WTC11 (cell line): ENCODE measurements around the gene CTXN1. TPM values are rescaled to one million over a fixed set of nuclear protein-coding genes. Genes with fewer than 3 reads are reported as not detected.

Experiments
- ATAC-seq: fragments of 200-7000 bp; cut with Tn5 transposase; 2 replicates; pipeline ENCODE4 v1.10.0; 2021; ENCODE audit warnings: mild to moderate bottlenecking, moderate library complexity
- CTCF ChIA-PET: fragments of 300-600 bp; sonication (Branson Sonifier 250); formaldehyde crosslinking; loops from one replicate; lab custom pipeline; 2021; ENCODE audit warnings: antibody characterized with exemption; lab: Charles Lee
- POLR2A ChIA-PET: fragments of 350-600 bp; sonication (Branson Sonifier 250); formaldehyde crosslinking; loops from one replicate; lab custom pipeline; 2021; ENCODE audit warnings: antibody characterized with exemption; lab: Charles Lee
- DNase-seq: peaks from one replicate; pipeline ENCODE4 v3.0.0; 2021; ENCODE audit warnings: low spot score
- H3K27ac Mint-ChIP-seq: 2 replicates; pipeline ENCODE4 v1.8.0; 2021; ENCODE audit warnings: mixed read lengths
- H3K27me3 Mint-ChIP-seq: 2 replicates; pipeline ENCODE4 v1.8.0; 2021; ENCODE audit warnings: low read depth, mild to moderate bottlenecking, moderate library complexity, mixed read lengths
- H3K36me3 Mint-ChIP-seq: 2 replicates; pipeline ENCODE4 v1.8.0; 2021; ENCODE audit warnings: mixed read lengths
- H3K4me1 Mint-ChIP-seq: 2 replicates; pipeline ENCODE4 v1.8.0; 2022; ENCODE audit warnings: mixed read lengths
- H3K4me3 Mint-ChIP-seq: 2 replicates; pipeline ENCODE4 v1.8.0; 2021; ENCODE audit warnings: mild to moderate bottlenecking, moderate library complexity, mixed read lengths
- H3K9me3 Mint-ChIP-seq: 2 replicates; pipeline ENCODE4 v1.8.0; 2021; ENCODE audit warnings: mixed read lengths
- CBFB ChIP-seq: sonication (generic); formaldehyde crosslinking; IDR thresholded peaks from 2 replicates; pipeline ENCODE4 v1.8.1; 2022; ENCODE audit warnings: mild to moderate bottlenecking, low read depth, missing genetic modification reagents
- CREB1 ChIP-seq: sonication (generic); formaldehyde crosslinking; IDR thresholded peaks from 2 replicates; pipeline ENCODE4 v1.8.0; 2023; ENCODE audit warnings: mild to moderate bottlenecking, missing genetic modification reagents
- E2F4 ChIP-seq: sonication (generic); formaldehyde crosslinking; IDR thresholded peaks from 2 replicates; pipeline ENCODE4 v1.8.1; 2022; ENCODE audit warnings: low read depth, mild to moderate bottlenecking, moderate library complexity, missing genetic modification reagents, borderline replicate concordance
- EMX1 ChIP-seq: fragments of 250-450 bp; sonication (Bioruptor Pico); IDR thresholded peaks from 2 replicates; pipeline ENCODE4 v1.8.0; 2021; ENCODE audit warnings: mild to moderate bottlenecking
- ETV6 ChIP-seq: sonication (generic); formaldehyde crosslinking; IDR thresholded peaks from 2 replicates; pipeline ENCODE4 v1.8.1; 2022; ENCODE audit warnings: mild to moderate bottlenecking, missing genetic modification reagents
- FOXP1 ChIP-seq: sonication (generic); formaldehyde crosslinking; IDR thresholded peaks from 2 replicates; pipeline ENCODE4 v1.8.0; 2022; ENCODE audit warnings: missing genetic modification reagents, mild to moderate bottlenecking, moderate library complexity, borderline replicate concordance
- GTF2I ChIP-seq: fragments of 250-450 bp; sonication (Bioruptor Pico); conservative IDR thresholded peaks from 2 replicates; pipeline ENCODE4 v1.4.0; 2021; ENCODE audit warnings: mild to moderate bottlenecking
- IRF2 ChIP-seq: sonication (generic); formaldehyde crosslinking; IDR thresholded peaks from 2 replicates; pipeline ENCODE4 v1.8.0; 2022; ENCODE audit warnings: low read depth, missing genetic modification reagents, borderline replicate concordance
- JAZF1 ChIP-seq: fragments of 250-450 bp; sonication (Bioruptor Pico); IDR thresholded peaks from 2 replicates; pipeline ENCODE4 v1.9.0; 2021; ENCODE audit warnings: moderate library complexity, mild to moderate bottlenecking, inconsistent platforms
- JUN ChIP-seq: sonication (generic); formaldehyde crosslinking; IDR thresholded peaks from 2 replicates; pipeline ENCODE4 v1.8.0; 2023; ENCODE audit warnings: mild to moderate bottlenecking, missing genetic modification reagents
- NFATC4 ChIP-seq: fragments of 250-450 bp; sonication (Bioruptor Pico); IDR thresholded peaks from 2 replicates; pipeline ENCODE4 v1.9.0; 2021; ENCODE audit warnings: mild to moderate bottlenecking
- NFE2L1 ChIP-seq: sonication (generic); formaldehyde crosslinking; IDR thresholded peaks from 2 replicates; pipeline ENCODE4 v1.8.1; 2023; ENCODE audit warnings: missing genetic modification reagents
- PRDM15 ChIP-seq: sonication (generic); formaldehyde crosslinking; IDR thresholded peaks from 2 replicates; pipeline ENCODE4 v1.8.0; 2022; ENCODE audit warnings: missing genetic modification reagents
- PRRX2 ChIP-seq: fragments of 250-450 bp; sonication (Bioruptor Pico); IDR thresholded peaks from 2 replicates; pipeline ENCODE4 v1.8.0; 2021; ENCODE audit warnings: mild to moderate bottlenecking
- RORB ChIP-seq: fragments of 250-450 bp; sonication (Bioruptor Pico); IDR thresholded peaks from 2 replicates; pipeline ENCODE4 v1.9.0; 2021; ENCODE audit warnings: mild to moderate bottlenecking
- SP1 ChIP-seq: sonication (generic); formaldehyde crosslinking; conservative IDR thresholded peaks from 2 replicates; pipeline ENCODE4 v1.8.1; 2022; ENCODE audit warnings: missing genetic modification reagents
- TEAD4 ChIP-seq: sonication (generic); formaldehyde crosslinking; IDR thresholded peaks from 2 replicates; pipeline ENCODE4 v1.8.0; 2022; ENCODE audit warnings: mild to moderate bottlenecking, missing genetic modification reagents
- USF1 ChIP-seq: sonication (generic); formaldehyde crosslinking; IDR thresholded peaks from 2 replicates; pipeline ENCODE4 v1.8.0; 2022; ENCODE audit warnings: mild to moderate bottlenecking, missing genetic modification reagents
- ZMAT4 ChIP-seq: fragments of 250-450 bp; sonication (Bioruptor Pico); IDR thresholded peaks from 2 replicates; pipeline ENCODE4 v1.9.0; 2021; ENCODE audit warnings: mild to moderate bottlenecking
- ZNF121 ChIP-seq: sonication (generic); formaldehyde crosslinking; IDR thresholded peaks from 2 replicates; pipeline ENCODE4 v1.8.0; 2023; ENCODE audit warnings: missing genetic modification reagents
- ZNF671 ChIP-seq: fragments of 250-450 bp; sonication (Bioruptor Pico); IDR thresholded peaks from 2 replicates; pipeline ENCODE4 v1.8.0; 2021; ENCODE audit warnings: mild to moderate bottlenecking
- total RNA-seq: library from RNA; stranded (reverse); gene quantifications from 3 replicates; pipeline ENCODE4 v1.2.3, GENCODE V29; 2021
- TF ChIP-seq, protein P1 (sequence below): sonication (generic); formaldehyde crosslinking; IDR thresholded peaks from 2 replicates; pipeline ENCODE4 v1.8.0; 2022; ENCODE audit warnings: mild to moderate bottlenecking, missing genetic modification reagents
- TF ChIP-seq, protein P2 (sequence below): sonication (generic); formaldehyde crosslinking; IDR thresholded peaks from 2 replicates; pipeline ENCODE4 v1.8.1; 2022; ENCODE audit warnings: mild to moderate bottlenecking, missing genetic modification reagents, moderate library complexity, borderline replicate concordance

Gene CTXN1
- total RNA-seq, 1 experiment from 2014 or later = 48.2 TPM

DNA sequence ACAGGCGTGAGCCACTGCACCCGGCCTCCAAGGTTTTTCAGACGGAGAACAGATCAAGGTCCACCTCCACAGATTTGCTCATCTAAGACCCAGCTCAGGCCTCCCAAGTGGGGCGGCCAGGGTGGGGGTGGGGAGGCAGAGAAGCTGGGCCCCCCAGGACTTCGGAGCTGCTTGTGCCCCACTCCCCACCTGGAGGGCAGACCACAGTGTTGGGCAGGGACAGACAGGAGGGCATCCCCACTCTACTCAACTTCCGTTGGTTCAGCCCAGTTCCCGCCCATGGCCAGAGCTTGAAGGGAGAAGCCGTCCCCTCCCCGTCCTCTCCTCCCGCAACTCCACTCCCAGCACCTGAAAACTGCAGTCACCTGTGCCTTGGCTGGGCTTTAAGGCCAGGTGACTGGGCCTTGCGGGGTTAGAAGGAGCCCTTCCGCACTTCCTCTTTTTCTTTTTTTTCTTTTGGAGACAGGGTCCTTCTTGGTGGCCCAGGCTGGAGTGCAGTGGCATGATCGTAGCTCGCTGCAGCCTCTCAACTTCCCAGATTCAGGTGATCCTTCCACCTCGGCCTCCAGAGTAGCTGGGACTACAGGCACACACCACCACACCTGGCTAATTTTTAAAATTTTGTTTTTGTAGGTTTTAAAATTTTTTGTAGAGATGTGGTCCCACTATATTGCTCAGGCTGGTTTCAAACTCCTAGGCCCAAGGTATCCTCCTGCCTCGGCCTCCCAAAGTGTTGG, 38.4 kb downstream of the CTXN1 start:
- TF ChIP-seq PRDM15 = no peak
- TF ChIP-seq CREB1 (CRISPR knock-in tag) = no peak
- no peak for TF ChIP-seq PRRX2 (CRISPR knock-in tag)
- no peak for TF ChIP-seq GTF2I (CRISPR knock-in tag)
- TF ChIP-seq ZMAT4 (CRISPR knock-in tag) = no peak
- no peak for TF ChIP-seq USF1 (CRISPR knock-in tag)
- no peak for TF ChIP-seq CBFB (CRISPR knock-in tag)
- TF ChIP-seq, protein P1, sequence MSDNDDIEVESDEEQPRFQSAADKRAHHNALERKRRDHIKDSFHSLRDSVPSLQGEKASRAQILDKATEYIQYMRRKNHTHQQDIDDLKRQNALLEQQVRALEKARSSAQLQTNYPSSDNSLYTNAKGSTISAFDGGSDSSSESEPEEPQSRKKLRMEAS (CRISPR knock-in tag) = no peak
- TF ChIP-seq NFATC4 (CRISPR knock-in tag) = no peak
- TF ChIP-seq IRF2 (CRISPR knock-in tag) = no peak
- TF ChIP-seq SP1 = no peak
- no peak for TF ChIP-seq ZNF671
- TF ChIP-seq ETV6 = no peak
- TF ChIP-seq ZNF121 (CRISPR knock-in tag) = no peak
- TF ChIP-seq E2F4 (CRISPR knock-in tag) = no peak
- no peak for TF ChIP-seq RORB
- TF ChIP-seq NFE2L1 (CRISPR knock-in tag) = no peak
- TF ChIP-seq EMX1 (CRISPR knock-in tag) = no peak
- TF ChIP-seq JUN = no peak
- TF ChIP-seq TEAD4 (CRISPR knock-in tag) = no peak
- TF ChIP-seq, all 79 proteins: peak for 0
- Mint-ChIP-seq H3K36me3 (no peaks in the 10 kb centered on the region), H3K27me3 (peaks cover 56% of the 10 kb centered on the region), H3K27ac (no peak overlapping the region), H3K4me1 (peaks cover 3% of the 10 kb centered on the region), H3K4me3 (peak overlapping the region; percentile 54), H3K9me3 (no peaks in the 10 kb centered on the region)
- POLR2A ChIA-PET = interaction anchor here (1.0 to 2.3 kb wide), 3 partner anchors 12 to 16 kb away, joined by 3 to 6 read pairs (median 5); partner anchors contain the start of gene MAP2K7
- CTCF ChIA-PET = interaction anchor here (0.6 to 4.7 kb wide), 10 partner anchors 13 to 108 kb away, joined by 3 to 30 read pairs (median 9); partner anchors contain the start of genes MAP2K7 and SNAPC2
- DNase-seq = no peak
- ATAC-seq = peak; percentile 6; the same call in 1 of the 2 replicates

DNA sequence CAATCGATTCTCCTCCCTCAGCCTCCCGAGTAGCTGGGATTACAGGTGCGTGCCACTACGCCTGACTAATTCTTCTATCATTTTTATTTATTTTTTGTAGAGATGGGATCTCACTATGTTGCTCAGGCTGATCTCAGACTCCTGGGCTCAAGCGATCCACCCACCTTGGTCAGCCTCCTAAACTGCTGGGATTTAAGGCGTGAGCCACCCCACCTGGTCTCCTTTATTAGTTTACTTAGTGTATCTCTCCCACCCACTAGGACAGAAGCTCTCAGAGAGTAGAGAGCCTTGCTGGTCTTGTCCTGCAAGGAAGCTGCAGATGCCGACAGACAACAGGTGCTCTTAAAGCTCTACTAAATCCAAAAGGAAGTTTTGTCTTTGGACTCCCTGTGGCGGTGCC, 40.1 kb downstream of the CTXN1 start:
- Mint-ChIP-seq H3K9me3 (peaks cover 6% of the 10 kb centered on the region), H3K36me3 (no peaks in the 10 kb centered on the region), H3K27me3 (peaks cover 54% of the 10 kb centered on the region)
- ATAC-seq = no peak
- TF ChIP-seq NFE2L1 (CRISPR knock-in tag) (no peak), FOXP1 (CRISPR knock-in tag) (no peak), PRRX2 (CRISPR knock-in tag) (no peak), JAZF1 (CRISPR knock-in tag) (no peak)
- TF ChIP-seq, protein P1 (CRISPR knock-in tag) = no peak
- TF ChIP-seq, protein P2, sequence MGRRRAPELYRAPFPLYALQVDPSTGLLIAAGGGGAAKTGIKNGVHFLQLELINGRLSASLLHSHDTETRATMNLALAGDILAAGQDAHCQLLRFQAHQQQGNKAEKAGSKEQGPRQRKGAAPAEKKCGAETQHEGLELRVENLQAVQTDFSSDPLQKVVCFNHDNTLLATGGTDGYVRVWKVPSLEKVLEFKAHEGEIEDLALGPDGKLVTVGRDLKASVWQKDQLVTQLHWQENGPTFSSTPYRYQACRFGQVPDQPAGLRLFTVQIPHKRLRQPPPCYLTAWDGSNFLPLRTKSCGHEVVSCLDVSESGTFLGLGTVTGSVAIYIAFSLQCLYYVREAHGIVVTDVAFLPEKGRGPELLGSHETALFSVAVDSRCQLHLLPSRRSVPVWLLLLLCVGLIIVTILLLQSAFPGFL (CRISPR knock-in tag) = no peak
- TF ChIP-seq, all 79 proteins: peak for 0
- H3K4me1 Mint-ChIP-seq = peaks cover 3% of the 10 kb centered on the region
- no peak overlapping the region for H3K4me3 Mint-ChIP-seq
- H3K27ac Mint-ChIP-seq = no peak overlapping the region
- CTCF ChIA-PET = interaction anchor here (0.9 to 4.7 kb wide), 2 partner anchors 17 to 24 kb away, joined by 3 to 30 read pairs; no protein-coding TSS in a partner anchor
- DNase-seq = no peak
- POLR2A ChIA-PET = interaction anchor here (1.0 kb wide), 1 partner anchor 15 kb away, joined by 3 read pairs; no protein-coding TSS in a partner anchor
